ENCODE measurements around the gene KCTD10.
"Not testable (repeated sequence)": the region's sequence is repeated elsewhere in the genome, so short reads cannot be mapped to it uniquely, and the experiment has no call there.

The KCTD10 gene

DNA sequence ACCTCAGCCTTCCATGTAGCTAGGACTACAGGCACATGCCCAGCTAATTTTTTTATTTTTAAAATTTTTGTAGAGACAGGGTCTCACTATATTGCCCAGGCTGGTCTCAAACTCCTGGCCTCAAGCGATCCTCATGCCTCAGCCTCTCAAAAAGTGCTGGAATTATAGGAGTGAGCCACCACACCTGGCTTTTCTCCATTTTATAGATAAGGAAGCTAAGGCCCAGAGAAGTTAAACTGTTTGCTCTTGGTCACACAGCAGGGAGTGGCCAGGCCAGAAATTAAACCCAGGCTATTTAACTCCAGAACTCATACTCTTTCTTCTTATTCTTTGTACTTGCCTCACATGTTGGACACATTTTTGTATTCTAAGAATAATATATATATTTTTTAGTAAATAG, 16.8 kb upstream of the KCTD10 start:
- no peak for DNase-seq

DNA sequence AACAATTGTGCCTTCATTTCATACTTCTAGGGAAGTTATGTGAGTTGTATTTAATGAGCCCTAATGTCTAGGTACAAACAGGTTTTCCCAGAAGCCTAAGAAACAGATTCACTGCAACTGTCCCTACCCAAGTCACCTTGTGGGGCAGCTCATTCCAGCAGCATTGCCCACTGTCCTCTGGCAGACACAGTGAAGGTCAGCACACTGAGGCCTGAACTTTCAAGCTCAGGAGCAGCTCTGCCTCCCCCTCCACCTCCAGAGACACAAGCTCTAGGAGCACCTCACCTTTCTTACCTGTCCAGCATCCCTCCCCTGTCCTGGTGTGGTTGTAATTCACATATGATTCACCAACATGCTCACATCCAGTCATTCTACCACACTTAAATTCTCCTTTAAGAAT, 16.0 kb upstream of the KCTD10 start:
- DNase-seq = no peak

DNA sequence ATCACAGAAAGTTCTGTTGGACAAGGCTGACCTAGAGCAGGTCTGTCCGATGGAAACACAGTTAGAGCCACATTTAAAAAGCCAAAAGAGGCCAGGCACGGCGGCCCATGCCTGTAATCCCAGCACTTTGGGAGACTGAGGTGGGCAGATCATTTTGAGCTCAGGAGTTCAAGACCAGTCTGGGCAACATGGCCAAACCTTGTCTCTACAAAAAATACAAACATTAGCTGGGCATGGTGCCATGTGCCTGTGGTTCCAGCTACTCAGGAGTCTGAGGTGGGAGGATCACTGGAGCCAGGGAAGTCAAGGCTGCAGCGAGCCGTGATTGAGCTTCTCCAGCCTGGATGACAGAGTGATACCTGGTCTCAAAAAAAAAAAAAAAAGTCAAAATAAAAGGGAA, 15.3 kb upstream of the KCTD10 start:
- no peak for DNase-seq

DNA sequence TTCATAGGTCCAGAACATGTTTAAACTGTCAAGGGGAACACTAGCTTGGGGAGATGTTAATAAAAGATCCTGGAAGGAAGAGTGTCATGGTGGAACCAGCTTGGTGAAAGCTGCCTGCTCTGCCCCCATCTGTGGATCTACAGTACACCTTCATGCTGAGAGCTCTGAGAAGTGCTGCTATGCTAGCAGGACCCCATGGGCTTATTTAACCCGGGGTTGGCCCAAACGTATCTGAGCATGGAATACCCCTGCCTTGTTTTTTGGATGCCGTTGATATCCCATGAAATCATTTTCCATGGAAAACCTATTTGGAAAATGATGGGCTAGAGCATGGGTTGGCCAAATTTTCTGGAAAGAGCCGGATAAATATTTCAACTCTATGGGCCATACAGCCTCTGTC, 14.6 kb upstream of the KCTD10 start:
- no peak for DNase-seq

DNA sequence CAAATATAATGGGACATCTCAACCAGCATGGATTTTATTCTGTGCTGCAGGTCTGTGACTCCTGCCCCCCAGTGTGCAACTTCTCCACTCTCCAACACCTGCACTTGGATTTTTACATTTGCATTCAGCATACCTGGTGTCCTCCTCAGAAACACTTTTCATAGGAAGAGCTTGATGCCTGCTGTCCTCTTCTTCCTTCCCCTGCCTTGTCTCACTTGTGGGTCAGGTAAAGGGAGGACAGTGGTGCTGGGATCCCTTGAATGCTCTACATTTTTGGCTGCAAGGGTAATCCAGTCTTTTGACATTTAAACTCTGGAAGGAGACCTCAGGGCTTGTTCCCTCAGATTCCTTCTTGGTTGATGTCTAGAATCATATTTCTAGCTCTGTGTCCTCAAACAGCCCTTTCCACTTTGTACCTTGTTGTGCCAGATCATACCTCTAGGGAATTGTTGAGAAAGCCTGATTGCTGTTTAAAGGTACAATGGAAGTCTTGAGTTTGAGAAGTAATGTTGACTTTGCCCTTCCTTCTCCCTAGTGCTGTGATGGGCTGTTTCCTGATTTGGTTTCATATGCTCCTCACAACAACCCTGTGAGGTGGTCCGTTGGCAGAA, 13.0 kb upstream of the KCTD10 start:
- DNase-seq = no peak

DNA sequence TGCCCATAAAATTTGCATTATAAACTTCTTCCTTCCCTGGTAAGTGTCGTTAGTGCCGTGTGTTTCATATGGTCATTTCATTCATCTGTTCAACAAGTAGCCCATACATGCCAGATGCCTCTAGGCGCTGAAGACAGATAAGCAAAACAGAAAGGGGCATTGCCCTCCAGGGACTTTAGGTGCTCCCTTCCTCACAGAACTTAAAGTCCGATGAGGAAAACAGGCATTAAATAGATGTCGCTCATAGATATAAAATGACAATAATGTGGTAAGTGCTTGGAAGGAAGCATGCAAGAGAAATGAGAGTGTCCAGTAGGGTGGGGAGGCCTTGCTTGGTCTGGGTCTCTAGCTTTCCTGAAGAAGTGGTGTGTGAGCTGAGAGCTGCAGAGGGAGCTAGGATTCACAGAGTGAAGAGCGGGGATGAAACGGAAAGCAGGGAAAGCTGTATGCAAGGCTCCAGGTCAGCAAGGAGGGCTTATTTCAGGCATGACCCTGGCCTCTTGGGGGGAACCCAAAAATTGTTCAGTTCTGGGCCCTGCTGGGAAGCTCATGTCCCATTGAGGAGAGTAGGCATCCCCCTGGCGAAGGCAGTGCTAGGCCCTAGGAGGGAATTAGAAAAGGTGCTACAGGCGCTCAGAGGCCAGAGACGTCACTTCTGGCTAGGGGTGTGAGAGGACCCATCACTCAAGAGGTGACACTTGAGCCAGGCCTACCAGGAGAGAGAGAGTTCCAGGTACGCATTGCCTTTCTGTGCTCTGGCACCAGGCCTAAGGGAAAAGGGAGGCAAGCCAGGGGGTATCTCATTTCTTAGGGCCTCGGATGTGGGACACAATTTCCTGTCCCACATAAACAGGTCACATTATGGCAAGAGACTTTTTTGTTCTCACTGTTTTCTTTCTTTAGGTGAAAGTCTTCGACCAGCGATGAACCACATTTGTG, 12.2 kb upstream of the KCTD10 start:
- no peak for DNase-seq

DNA sequence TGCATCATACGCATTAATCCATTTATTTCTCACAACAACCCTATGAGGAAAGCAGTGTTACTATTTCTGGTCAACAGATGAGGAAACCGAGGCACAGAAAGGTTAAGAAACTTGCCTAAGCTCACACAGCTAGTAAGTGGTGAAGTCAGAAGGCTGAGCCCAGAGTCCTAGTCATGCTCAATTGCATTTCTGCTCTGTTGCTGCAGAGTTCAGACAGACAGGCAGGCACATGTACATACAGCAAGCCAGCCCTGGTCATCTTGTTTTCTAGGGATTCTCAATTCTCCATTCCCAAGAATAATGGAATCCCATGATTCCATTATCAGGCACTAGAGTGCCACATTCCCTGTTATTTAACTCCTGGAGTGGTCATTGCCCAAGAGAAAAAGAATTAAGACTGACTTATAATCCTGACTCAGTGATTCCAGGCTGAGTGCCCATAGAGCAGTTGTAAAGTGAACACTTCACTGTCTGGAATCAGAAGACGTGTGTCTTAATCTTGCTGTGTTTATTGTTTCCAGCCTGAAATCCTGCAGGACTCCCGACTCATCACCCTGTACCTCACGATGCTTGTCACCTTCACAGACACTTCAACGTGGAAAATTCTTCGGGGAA, 11.1 kb upstream of the KCTD10 start:
- DNase-seq = no peak

DNA sequence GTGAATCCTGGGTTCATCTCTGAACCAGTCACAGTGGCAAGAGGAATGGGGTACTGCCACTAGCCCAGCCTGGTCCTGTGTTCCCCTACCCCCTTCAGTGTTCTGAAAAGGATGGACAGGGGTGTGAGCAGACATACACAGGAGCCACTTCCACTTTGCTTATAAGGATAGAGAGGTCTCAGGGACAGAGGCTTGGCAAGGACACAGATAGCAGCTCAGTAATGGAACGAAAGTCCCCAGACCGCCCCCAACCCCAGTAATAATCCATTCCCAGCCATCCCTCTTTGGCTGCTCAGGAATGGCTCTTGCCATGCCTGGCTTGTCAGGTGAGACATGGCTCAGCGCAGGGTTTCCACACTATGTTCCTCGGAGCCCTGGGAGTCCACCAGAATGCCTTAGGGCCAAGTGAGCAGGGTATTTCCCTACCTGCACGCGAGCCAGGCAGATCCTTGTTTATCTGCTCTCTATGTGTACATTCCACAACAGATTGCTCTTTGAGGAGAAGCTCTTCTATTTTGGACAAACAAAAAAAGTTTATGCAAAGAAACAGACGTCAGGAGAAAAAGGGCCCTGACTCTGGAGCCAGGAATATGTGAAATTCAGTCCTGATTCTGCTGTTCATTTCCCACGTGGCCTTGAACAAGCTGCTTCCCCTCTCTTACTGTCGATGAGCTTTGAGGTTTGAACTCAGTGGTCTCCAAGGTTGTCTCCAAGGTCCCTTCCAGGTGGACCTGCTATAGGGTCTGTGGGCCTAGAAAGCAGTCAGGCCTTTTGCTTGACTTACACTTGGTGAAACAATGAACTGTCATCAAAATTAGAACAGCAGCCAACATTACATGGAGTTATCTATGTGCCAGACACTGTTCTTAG, 10.3 kb upstream of the KCTD10 start:
- no peak for DNase-seq

DNA sequence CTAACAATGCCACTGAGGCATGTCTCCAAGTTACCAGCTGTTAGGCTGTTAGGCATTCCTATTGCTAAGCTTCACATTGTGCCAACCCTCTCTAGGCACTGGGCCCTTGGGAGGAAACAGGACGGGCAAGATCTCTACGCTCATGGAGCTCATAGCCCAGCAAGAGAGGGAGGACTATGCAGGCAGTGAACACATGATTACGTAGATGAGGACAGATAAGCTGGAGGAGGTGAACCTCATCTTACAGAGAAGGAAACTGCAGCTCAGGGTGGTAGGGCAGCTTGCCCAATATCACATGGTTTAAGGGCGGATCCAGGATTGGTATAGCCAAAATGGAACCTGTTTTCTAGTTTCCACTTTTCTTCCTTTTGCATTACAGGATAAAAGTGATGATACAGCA, 8.1 kb upstream of the KCTD10 start:
- no peak for DNase-seq

DNA sequence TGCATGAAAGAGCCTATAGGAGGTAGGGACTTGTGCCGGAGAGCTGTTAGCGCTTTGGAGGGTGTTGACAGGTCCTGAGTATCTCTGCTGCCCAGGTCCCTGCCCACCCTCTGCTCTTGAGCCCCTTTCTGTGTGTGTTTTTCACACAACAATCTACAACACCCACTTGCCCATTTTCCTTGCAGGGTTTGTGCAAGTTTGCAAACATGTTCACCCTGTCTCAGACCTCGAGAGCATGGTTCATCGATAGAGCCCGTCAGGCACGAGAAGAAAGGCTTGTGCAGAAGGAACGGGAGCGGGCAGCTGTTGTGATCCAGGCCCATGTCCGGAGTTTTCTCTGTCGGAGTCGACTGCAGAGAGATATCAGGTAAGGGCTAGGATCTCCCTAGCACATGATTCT, 6.2 kb upstream of the KCTD10 start:
- no peak for DNase-seq

DNA sequence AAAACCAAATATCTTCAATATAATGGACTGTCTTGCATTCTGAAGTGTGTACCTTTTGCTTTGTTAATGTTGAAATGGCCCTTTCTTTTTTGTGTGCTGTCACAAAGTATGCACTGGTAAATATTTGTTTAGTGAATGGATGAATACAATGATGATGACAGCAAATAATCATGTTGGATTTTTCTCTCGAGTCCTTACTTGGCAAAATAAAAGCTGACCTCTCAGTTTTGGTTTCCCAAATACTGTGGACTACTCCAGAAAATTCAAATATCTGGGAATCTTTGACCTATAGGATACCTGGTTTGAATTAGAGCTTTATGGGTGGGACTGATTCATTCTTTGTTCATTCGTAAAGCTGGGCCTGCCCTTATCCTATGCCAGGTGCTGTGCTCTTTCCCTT, 5.8 kb upstream of the KCTD10 start:
- no peak for DNase-seq

DNA sequence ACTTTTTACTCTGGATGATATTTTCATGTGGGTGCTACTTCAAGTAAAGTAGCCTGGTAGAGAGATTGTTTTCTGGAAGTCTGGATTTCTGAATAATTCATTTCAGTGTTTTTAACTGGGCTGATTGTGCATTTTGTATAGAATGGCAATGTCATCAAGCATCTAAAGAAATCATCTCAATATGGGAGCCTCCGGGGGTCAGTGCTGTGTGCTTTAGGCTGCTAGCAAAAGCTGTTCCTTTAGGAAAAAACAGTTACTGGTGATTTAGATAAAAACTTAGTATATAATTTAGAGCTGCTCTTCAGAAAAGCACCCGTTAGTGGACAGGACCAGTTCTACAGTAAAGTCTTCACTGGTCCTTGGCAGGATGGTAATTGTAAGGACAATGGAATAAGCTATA, 5.4 kb upstream of the KCTD10 start:
- no peak for DNase-seq

DNA sequence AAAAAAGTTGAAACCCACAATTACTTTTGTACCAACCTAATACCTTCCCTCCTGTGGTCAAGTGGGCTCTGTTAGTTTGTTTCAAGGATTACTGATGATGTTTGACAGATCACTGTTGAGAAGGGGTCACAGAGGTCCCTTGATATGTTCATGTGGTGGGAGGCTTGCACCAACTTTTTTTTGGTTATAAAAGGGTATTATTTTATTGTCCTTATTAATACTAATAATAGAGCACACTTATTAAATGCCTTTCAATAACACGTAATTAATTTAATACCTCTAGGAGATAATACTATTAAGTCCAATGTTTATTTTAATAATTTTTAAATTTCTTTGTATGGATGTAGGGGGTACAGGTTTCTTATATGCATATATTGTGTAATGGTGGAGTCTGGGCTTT, 4.8 kb upstream of the KCTD10 start:
- DNase-seq = no peak

DNA sequence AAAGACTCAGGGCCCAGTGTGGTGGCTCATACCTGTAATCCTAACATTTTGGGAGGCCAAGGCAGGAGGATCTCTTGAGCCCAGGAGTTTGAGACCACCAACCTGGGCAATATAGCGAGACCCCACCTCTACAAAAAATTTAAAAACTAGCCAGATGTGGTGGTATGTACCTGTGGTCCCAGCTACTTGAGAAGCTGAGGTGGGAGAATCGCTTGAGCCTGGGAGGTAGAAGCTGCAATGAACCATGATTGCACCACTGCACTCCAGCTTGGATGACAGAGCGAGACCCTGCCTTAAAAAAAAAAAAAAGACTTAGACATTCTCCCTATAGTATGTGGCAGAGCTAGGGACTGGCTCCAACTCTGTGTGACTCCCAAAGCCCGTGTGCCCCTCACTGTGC, 3.3 kb upstream of the KCTD10 start:
- no peak for DNase-seq

DNA sequence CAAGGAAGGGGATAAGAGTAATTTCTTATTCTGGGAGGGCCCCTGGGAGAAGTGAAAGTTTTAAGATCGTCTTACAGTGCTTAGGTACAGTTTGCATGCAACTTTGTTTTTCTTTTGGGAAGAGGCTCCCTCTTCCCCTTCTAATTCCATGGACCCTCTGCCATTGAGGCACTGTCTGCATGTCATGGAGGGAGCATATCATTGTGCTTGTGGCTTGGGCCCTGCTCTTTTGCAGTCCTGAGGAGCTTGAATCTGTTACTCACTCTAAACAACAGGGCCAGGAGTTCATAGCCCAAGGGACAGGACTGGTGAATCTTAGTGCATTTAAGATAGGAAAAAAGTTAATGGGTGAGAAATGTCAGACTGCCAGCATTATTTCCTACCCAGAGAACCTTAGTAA, 2.7 kb upstream of the KCTD10 start:
- no peak for DNase-seq

DNA sequence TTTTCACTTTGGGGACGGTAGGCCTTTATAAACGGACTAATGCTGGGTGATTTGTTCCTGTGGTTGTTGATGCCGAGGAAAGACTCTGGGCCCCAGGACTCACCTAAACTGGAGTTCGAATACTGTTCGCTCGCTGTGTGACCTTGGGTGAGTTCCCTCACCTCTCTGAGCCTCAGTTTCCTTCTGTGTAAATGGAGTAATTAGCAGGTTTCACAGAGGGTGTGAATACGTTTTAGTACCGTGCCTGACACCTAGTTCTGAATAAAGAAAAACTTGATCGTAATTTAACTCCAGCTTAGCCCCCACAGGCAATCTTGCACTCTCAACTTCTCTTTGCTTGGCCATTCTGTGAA, 839 bp upstream of the KCTD10 start:
- no peak for DNase-seq

DNA sequence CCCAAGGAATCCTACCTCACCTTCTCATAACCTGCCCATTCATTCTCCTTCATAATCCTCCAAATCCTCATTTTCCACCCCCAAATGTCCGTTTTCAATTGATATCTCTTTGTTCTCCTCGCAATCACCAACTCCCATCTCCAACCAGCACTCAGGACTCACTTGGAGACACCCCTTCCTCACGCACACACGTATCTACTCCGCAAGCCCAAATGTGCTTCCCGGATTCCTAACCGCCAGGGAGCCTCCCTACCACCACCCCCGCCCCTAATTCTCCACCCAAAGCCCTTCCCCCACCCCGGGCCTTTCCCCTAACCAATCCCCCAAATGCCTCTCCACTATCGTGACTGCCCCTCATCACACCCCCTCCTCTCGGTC, 304 bp downstream of the KCTD10 start:
- no peak for DNase-seq

DNA sequence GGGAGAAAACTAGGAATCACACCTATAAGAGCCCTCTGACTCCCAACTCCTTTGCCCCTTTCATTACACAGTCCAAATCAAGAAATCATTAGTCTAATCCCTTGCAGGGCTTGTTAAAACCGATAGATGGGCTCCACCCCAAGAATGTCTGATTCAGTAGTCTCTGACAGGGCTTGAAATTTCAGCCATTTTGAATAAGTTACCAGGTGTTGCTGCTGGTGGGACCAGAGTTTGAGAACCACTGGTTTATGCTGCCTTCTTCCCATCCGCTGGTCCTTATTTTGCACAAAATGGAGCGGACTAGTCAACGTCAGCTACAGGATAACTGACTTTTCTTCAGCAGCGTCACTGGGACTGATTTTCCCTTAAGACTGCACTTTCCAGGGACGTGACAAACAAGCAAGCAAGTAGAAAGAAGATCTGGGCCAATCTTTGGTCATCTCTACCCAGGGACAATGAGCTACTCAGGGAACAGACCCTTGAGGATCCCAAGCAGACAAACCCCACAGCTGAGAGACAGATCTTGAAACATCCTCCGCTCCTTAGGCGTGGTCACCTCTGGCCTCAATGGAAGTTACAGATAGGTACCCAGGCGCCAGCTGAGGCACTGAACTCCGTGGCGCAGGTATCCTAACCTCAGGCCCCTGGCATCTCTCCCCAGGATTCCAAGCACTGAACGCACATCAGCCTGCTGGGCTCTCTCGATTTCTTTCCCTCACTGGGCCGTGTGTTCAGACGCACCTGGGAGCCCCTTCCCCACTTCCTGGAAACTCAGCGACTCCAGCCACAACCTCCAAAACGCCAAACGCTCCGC, 900 bp downstream of the KCTD10 start:
- DNase-seq = no peak

DNA sequence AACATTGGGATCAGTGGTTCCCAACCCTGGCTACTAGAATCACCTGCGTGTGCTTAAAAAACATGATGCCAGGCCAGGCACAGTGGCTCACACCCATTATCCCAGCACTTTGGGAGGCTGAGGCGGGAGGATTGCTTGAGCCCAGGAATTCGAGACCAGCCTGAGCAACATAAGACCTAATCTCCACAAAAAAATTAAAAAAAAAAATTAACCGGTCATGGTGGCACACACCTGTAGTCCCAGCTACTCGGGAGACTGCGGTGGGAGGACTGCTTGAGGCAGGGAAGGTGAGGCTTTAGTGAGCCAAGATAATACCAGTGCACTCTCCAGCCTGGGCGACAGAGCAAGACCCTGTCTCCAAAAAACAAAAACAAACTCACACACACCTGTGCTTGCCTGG, 2.0 kb downstream of the KCTD10 start:
- DNase-seq = no peak

DNA sequence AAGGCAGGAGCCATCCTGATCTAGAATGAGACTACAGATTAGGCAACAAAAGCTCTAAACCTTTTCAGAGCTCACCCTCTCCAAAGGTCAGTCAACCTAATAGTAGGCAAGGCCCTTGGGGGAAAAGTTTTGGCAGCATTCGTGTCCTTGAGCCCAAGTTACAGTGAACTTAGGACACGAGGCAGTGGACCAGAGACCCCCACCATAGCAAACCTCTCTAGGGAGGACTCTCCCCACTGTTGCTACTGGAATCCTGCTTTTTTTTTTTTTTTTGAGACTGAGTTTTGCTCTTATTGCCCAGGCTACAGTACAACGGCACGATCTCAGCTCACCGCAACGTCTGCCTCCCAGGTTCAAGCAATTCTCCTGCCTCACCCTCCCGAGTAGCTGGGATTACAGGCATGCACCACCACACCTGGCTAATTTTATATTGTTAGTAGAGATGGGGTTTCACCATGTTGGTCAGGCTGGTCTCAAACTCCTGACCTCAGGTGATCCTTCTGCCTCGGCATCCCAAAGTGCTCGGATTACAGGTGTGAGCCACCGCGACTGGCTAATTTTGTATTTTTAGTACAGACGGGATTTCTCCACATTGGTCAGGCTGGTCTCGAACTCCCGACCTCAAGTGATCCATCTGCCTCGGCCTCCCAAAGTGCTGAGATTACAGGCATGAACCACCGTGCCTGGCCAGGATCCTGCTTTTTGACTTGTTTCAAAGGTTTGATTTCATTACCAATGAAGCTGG, 3.4 kb downstream of the KCTD10 start:
- not testable (repeated sequence) for DNase-seq

DNA sequence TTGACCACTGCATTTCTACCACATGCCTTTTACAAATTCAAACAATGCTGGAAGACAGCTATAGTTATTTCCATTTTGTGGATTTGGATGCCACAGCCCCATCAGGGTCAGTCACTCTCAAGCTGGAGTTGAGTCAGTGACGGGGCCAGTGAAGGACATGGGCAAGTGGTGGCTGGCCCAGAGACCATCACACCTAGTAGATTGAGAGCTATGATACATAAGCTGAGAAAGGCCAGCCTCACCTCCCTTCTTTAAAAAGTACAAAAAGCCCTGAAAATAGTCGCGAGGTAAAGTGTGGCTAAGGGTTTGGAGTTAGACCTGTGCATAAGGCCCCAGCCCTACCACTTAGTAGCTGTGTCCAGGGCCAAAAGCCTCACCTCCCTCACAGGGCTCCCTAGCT, 4.1 kb downstream of the KCTD10 start:
- DNase-seq = no peak

DNA sequence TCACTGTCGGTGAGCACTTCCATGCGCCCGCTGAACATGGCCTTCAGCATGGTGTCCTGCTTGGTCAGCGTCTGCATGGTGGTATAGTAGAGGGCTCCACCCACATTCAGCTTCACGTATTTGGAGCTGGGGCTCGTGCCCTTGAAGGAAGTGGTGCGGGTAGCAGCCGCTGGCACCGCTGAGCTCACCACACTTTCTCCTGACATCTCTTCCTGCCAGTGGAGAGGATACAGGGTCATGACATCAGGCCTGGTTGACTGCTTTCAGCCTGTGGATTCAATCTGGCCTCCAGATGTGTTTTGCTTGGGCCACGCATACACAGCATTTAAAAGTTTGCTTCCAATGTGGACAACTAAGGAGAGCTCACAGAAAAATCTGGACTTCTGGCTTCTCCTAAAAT, 7.6 kb downstream of the KCTD10 start:
- DNase-seq = no peak
